HK-2 (cell line): ENCODE results near the gene GGA1.

Source experiments
- DNase-seq: peaks from one replicate; pipeline ENCODE4 v3.0.0-alpha.2; 2018; ENCODE audit not compliant: unreplicated experiment

GGA1 gene

GRCh38 chr22:37630839-37631435, 22.3 kb downstream of the GGA1 start:
- no peak for DNase-seq

GRCh38 chr22:37631448-37632173, 23.0 kb downstream of the GGA1 start:
- DNase-seq = no peak

GRCh38 chr22:37632174-37633088, 23.8 kb downstream of the GGA1 start:
- DNase-seq = no peak

DNA sequence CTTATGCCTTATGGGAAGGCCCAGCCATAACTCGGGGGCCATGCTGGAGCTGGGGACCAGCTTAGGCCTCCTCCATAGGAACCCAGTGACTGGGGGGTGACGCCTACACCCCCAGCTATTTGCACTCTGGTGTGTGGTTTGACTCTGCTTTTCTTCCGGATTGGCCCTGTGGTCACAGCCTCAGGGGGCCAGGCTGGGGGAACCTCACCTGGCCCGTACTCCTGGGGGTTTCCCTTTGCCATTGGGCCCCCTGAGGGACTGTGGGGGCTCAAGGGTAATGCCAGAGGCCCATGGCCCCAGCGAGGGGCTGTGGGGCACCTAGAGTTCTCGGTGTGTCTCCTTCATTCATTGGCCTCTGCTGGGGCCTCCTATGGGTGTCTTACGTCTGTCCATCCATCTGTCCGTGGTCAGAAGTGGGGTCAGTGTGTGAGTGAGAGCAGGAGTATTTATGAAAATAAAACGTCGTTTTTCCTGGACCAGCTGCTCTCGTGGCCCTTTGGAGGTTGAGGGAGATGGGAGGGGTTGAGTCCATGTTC, 24.5 kb downstream of the GGA1 start:
- no peak for DNase-seq

DNA sequence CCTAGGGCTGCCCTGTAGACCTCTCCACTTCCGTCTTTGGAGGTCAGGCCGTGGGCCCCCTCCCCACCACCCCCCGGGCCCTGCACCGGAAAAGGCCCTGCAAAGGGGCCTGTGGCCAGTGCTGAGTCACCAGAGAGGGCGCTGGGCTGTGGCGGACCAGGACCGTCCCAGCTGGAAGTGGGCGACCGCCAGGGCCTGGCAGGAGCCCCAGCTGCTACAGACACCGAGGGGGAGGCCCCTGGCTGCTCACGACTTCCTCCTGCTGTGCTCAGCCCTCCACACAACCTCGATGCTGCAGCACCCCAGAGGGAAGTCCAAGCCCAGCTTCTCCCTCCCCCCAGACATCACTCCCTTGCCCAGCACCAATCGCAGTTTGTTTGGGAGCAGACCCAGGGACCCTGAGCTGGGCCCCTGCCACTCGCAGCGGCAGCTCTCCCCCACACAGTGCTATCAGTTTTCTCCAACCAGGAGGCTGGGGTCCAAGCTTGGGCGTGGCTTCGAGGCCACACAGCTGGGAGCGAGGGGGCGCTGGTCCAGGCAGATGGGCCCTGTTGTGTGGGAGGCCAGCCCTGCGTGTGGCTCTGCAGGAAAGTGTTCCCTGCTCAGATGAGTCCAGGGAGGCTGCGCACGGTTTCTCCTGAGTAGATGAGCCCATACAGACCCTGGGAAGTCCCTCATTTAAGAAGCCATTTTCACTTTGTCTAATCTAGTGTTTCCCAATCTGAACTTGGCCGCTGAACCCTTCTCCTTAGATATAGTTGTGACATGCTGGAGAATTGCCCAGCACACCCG, 25.2 kb downstream of the GGA1 start:
- peak; percentile 82 for DNase-seq

GRCh38 chr22:37634417-37634924, 25.8 kb downstream of the GGA1 start:
- DNase-seq = no peak

DNA sequence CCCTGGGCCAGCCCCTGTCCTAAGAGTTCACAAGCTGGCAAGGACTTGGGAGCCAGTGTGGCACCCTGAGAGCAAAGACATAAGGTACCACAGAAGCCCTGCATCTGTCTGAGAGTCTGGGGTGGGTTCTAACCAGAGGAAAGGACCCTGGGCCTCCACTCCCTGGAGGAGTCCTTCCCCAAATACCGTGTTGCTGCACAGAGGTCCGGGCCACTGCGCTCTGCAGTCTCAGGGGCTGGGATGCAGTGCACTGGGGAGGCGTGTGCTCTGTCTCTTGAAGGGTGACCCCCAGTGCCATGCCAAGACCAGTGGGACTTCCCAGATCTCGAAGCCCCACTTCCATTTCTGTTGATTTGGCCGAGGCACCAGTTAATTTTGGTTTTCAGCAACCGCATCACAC, 26.5 kb downstream of the GGA1 start:
- no peak for DNase-seq

- no peak for DNase-seq
Observed at GRCh38 chr22:37636186-37636948, 27.7 kb downstream of the GGA1 start.

DNA sequence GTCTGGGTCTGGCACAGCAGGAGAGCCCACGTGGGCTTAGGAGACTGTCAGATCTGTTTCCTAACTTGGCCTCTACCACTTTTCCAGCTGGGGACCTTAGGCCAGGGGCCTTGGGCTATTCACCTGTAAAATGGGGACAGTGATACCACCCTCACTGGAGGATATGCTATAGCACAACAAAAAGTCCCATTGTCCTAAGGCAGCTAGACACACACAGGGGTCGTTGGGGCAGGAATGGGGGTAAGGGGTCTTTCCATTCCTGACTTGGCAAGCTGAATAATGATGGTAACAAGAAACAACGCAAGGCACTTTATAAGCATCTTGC, 28.3 kb downstream of the GGA1 start:
- no peak for DNase-seq

GRCh38 chr22:37638391-37639069, 29.9 kb downstream of the GGA1 start:
- DNase-seq = no peak

- no peak for DNase-seq
Observed at GRCh38 chr22:37639070-37639760, 30.6 kb downstream of the GGA1 start, which contains the start of gene SH3BP1. Gene SH3BP1 (plus strand): TSS chr22:37639669. CDS start chr22:37639788, 119 bp downstream.

GRCh38 chr22:37639771-37640590, 31.3 kb downstream of the GGA1 start:
- no peak for DNase-seq

DNA sequence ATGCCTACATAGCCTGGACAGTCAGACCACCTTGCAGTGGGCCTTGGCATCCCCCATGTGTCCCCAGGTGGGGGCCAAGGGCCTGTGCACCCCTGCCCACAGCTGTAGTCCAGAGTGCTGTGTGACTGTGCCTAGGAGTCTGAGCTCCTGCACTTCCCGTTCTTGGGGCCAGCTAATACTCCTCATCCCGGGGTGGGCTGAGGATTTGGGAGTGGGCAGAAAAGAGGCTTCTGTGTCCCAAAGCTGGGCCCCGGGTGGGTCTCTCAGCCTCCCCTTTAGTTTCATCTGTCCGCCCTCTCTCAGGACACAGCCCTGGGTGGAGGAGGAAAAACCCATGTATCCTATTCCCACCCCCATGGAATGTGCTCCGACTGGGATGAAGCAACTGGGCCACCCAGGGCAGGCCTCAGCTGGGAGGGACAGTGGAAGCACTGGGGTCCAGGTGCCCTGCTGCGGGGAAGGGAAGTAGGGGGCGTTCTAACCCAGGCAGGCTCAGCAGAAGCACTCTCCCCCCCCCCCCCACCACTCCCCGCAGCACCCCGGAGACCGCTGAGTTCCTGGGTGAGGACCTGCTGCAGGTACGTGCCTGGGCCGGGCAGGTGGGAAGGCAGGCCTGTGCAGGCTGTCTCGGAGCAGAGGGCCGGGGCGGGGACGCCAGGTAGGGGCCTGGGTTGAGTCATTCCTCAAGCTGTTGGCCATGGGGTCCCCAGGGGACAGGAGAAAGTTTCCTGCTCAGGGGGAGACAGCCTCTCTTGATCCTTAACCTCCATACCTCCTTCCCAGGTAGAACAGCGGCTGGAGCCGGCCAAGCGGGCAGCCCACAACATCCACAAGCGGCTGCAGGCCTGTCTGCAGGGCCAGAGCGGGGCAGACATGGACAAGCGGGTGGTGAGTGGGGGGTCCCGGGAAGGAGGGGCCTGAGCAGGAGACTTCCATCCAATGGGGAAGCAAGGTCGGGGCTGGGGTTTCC, 32.2 kb downstream of the GGA1 start:
- DNase-seq = no peak

- no peak for DNase-seq
Observed at GRCh38 chr22:37641561-37641949, 32.9 kb downstream of the GGA1 start.

DNA sequence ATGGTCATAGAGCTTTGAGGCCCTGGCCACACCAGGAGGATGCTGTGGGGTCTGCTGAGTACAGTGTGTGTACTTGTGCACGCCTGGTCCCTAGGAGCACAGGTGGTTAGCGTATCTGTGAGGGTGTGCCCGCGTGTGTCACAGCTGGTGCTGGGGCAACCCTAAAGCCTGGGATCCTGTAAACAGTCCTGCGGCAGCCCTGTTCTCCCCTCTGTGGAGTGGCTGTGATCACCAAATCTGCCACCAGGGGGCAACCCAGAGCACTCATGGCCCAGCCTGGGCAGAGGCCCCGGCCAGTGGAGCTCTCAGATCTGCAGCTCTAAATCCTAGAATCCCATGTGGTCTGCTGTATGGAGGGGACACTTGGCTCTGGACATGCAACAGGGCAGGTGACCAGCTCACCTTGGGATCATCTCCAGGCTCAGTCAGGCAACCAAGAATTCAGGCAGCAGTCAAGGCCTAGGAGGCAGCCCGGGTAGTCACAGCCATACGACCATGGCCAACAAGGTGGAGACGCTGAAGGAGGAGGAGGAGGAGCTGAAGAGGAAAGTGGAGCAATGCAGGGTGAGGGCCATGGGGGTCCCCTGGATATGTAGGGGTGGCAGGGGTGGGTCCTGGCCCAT, 34.7 kb downstream of the GGA1 start:
- peak; percentile 77 for DNase-seq

GRCh38 chr22:37647317-37647716, 38.7 kb downstream of the GGA1 start:
- DNase-seq = no peak

DNA sequence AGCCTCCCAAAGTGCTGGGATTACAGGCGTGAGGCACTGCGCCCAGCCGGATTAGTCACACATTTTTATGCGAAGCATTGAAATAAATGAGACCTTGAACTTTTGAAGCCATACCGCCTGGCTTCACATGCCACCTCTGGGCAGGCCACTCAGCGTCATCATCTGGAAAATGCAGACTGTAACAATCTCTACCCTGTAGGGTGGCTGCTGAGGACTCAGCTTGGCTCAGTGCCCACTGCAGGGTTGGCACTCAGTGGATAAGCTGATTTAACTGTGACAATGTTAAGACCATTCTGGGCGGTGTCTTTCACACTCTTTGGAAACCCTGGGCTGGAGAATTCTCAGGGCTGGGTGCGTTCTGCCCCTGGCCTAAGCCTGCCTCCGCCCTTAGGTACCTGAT, 39.3 kb downstream of the GGA1 start:
- DNase-seq = no peak
